Lower lobe of right lung (tissue), 1 donor: ENCODE measurements around the gene RNF181. TPM values are rescaled to one million over a fixed set of nuclear protein-coding genes. Genes with fewer than 3 reads are reported as not detected.

ENCODE experiments used
- total RNA-seq: library from RNA; stranded (reverse); fragmentation: NEBNext Ultra II Directional; extraction: Animal tissue kit (Norgen Biotek cat#: 25700); gene quantifications from one replicate; pipeline ENCODE4 v1.2.1, GENCODE V29; 2021
- donor health status: DM: no; HTN: yes; CAD: no; lungs with severe emphysema.

Gene RNF181
- total RNA-seq, 1 donor from 2014 or later, result 89.8 TPM

Other genes with a start within 250 kb of the RNF181 start
- 55.5 TPM for gene RETSAT, start 241.2 kb upstream of the RNF181 start, total RNA-seq
- 19.6 TPM for gene ELMOD3, start 241.0 kb upstream of the RNF181 start, total RNA-seq
- 555 TPM for gene CAPG, start 185.4 kb upstream of the RNF181 start, total RNA-seq
- 0.97 TPM for gene SH2D6, start 177.0 kb upstream of the RNF181 start, total RNA-seq
- gene MAT2A, start 56.6 kb upstream of the RNF181 start, total RNA-seq, result 183 TPM
- gene GGCX, start 34.3 kb upstream of the RNF181 start, total RNA-seq, result 62.2 TPM
- 272 TPM for gene VAMP8, start 18.2 kb upstream of the RNF181 start, total RNA-seq
- gene VAMP5, start 11.3 kb upstream of the RNF181 start, total RNA-seq, result 87.0 TPM
- 28.9 TPM for gene TMEM150A, start 7.0 kb downstream of the RNF181 start, total RNA-seq
- 40.6 TPM for gene C2orf68, start 16.3 kb downstream of the RNF181 start, total RNA-seq
- gene USP39, start 20.4 kb downstream of the RNF181 start, total RNA-seq, result 40.2 TPM
- 12,584 TPM for gene SFTPB, start 72.5 kb downstream of the RNF181 start, total RNA-seq
- gene GNLY, start 98.6 kb downstream of the RNF181 start, total RNA-seq, result 21.5 TPM
- gene ATOH8, start 158.2 kb downstream of the RNF181 start, total RNA-seq, result 44.9 TPM